Spinal cord (tissue), 10 donors: ENCODE measurements around the gene HDAC4. TPM values are rescaled to one million over a fixed set of nuclear protein-coding genes. Genes with fewer than 3 reads are reported as not detected.

Experiments used
- DNase-seq, 6 donors: peaks; one replicate each; pipeline versions ENCODE4 v3.0.0 to v3.0.0-alpha.2; 2013 to 2015; ENCODE audit warnings: low spot score in 6 of 6, low read depth in 4 of 6
- H3K27ac ChIP-seq: one replicate; pipeline ENCODE4 v1.5.1; 2013; ENCODE audit warnings: low read depth, low read length, control low read depth
- H3K27me3 ChIP-seq: one replicate; pipeline ENCODE4 v1.6.1; 2013; ENCODE audit warnings: low read length; ENCODE audit not compliant: control insufficient read depth, insufficient read depth
- H3K36me3 ChIP-seq: one replicate; pipeline ENCODE4 v1.6.1; 2013; ENCODE audit warnings: low read length; ENCODE audit not compliant: control insufficient read depth, insufficient read depth
- H3K4me1 ChIP-seq: one replicate; pipeline ENCODE4 v1.6.1; 2013; ENCODE audit warnings: low read length; ENCODE audit not compliant: control insufficient read depth, insufficient read depth
- H3K4me3 ChIP-seq: one replicate; pipeline ENCODE4 v1.5.1; 2013; ENCODE audit warnings: low read depth, low read length, control low read depth
- H3K9me3 ChIP-seq: one replicate; pipeline ENCODE4 v1.6.1; 2013; ENCODE audit warnings: low read length; ENCODE audit not compliant: control insufficient read depth, insufficient read depth
- WGBS: methylation state at CpG from one replicate; pipeline ENCODE4 v1.1.5; 2013; ENCODE audit warnings: missing lambda C conversion rate; ENCODE audit not compliant: insufficient coverage; 5-methylcytosine and 5-hydroxymethylcytosine counted together
- polyA plus RNA-seq, 2 donors: library from polyadenylated mRNA; unstranded; fragments of 120-200 nt; gene quantifications; one replicate each; pipeline ENCODE4 v1.2.1, GENCODE V29; 2013; ENCODE audit not compliant: insufficient read length in 2 of 2
- total RNA-seq, 2 donors: library from RNA; depleted of rRNA in 1 of 2; stranded (reverse); fragments of 120-200 nt in 1 of 2; fragments of >200 nt in 1 of 2; gene quantifications; one replicate each; pipeline versions ENCODE4 v1.2.3 to v1.2.4, GENCODE V29; 2013 to 2014
- donor health status: healthy.

HDAC4 gene
- total and polyA plus RNA-seq, 4 donors: 20.7 to 35.3 (median 25.4) TPM

DNA sequence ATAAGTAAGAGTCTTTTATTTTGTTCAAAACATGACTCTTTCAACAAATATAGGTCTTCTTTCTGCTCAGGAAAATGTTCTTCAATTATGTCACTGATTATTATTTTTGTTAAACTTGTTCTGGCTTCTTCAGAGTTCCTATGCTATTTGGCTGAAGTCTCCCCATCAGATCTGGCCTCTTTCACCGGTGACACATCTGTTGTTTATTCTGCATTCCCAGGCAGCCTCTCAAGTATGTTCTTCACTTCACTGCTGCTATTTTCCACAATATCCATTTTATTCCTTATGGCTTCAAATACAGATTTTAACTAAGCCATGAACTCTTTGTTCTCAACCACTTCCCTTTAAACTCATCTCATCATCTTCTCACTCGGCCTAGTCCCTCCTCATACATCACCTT, 45.7 kb downstream of the HDAC4 start:
- H3K4me1 ChIP-seq: peaks cover 15% of the 10 kb centered on the region
- H3K27ac ChIP-seq: no peak overlapping the region
- 70% methylated on average over 2 of the region's 2 CpGs for WGBS
- no peak overlapping the region for H3K4me3 ChIP-seq
- no peak for DNase-seq
- peaks cover 14% of the 10 kb centered on the region for H3K36me3 ChIP-seq
- no peaks in the 10 kb centered on the region for H3K27me3 ChIP-seq
- H3K9me3 ChIP-seq: no peaks in the 10 kb centered on the region

- DNase-seq: no peak
- peaks cover 15% of the 10 kb centered on the region for H3K36me3 ChIP-seq
- H3K27me3 ChIP-seq: no peaks in the 10 kb centered on the region
- no peak overlapping the region for H3K4me3 ChIP-seq
- no peak overlapping the region for H3K27ac ChIP-seq
- H3K9me3 ChIP-seq: no peaks in the 10 kb centered on the region
- no CpG with 5 or more reads among the region's 2 CpGs for WGBS
- peaks cover 17% of the 10 kb centered on the region for H3K4me1 ChIP-seq
Measured at GRCh38 chr2:239354791-239355136, 46.1 kb downstream of the HDAC4 start.

GRCh38 chr2:239354132-239354790, 46.6 kb downstream of the HDAC4 start:
- DNase-seq: no peak
- H3K27me3 ChIP-seq: no peaks in the 10 kb centered on the region
- no peak overlapping the region for H3K4me3 ChIP-seq
- no peaks in the 10 kb centered on the region for H3K9me3 ChIP-seq
- H3K27ac ChIP-seq: no peak overlapping the region
- 91% methylated on average over 6 of the region's 7 CpGs for WGBS
- peaks cover 20% of the 10 kb centered on the region for H3K36me3 ChIP-seq
- peaks cover 18% of the 10 kb centered on the region for H3K4me1 ChIP-seq

- Histone ChIP-seq H3K4me1 (peaks cover 21% of the 10 kb centered on the region), H3K27ac (no peak overlapping the region), H3K9me3 (no peaks in the 10 kb centered on the region), H3K36me3 (peaks cover 26% of the 10 kb centered on the region), H3K27me3 (no peaks in the 10 kb centered on the region), H3K4me3 (no peak overlapping the region)
- WGBS: 83% methylated on average over 3 of the region's 5 CpGs
- DNase-seq: no peak
Measured at GRCh38 chr2:239353692-239354091, 47.1 kb downstream of the HDAC4 start.

DNA sequence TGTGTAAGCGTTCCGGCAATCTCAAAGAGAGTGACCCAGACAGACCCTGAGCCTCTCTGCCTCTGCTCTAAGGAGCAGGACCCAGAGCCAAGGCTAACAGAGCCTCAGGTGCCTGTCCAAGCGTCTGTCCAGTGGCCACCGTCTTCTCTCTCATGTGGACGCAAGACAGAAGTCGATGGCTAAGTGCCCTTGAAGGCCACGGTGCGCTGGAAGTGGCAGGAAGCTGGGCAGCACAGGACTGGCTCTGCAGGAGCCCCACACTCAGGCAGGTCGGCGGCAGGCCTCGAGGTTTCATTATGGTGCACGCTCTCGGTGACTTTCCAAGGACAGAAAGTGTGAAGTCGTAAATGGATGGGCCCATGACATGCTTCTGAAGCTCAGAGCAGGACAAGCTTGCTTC, 49.1 kb downstream of the HDAC4 start:
- Histone ChIP-seq H3K36me3 (peaks cover 29% of the 10 kb centered on the region), H3K4me3 (no peak overlapping the region), H3K27ac (no peak overlapping the region), H3K9me3 (no peaks in the 10 kb centered on the region), H3K4me1 (peaks cover 25% of the 10 kb centered on the region), H3K27me3 (no peaks in the 10 kb centered on the region)
- no peak for DNase-seq
- WGBS: 91% methylated on average over 14 of the region's 14 CpGs

GRCh38 chr2:239349453-239350135, 51.2 kb downstream of the HDAC4 start:
- Histone ChIP-seq H3K4me3 (no peak overlapping the region), H3K27ac (peak overlapping the region; percentile 75), H3K36me3 (peaks cover 39% of the 10 kb centered on the region), H3K27me3 (no peaks in the 10 kb centered on the region), H3K9me3 (no peaks in the 10 kb centered on the region), H3K4me1 (peaks cover 32% of the 10 kb centered on the region)
- peak in 1 of 6 donors; percentile 57 for DNase-seq
- WGBS: 60% methylated on average over 12 of the region's 25 CpGs

- Histone ChIP-seq H3K4me1 (peaks cover 38% of the 10 kb centered on the region), H3K9me3 (no peaks in the 10 kb centered on the region), H3K36me3 (peaks cover 42% of the 10 kb centered on the region), H3K27ac (peak overlapping the region; percentile 75), H3K27me3 (no peaks in the 10 kb centered on the region), H3K4me3 (no peak overlapping the region)
- 61% methylated on average over 26 of the region's 29 CpGs for WGBS
- DNase-seq: peak in 2 of 6 donors; percentile 42 to 58
Measured at GRCh38 chr2:239348563-239349452, 52.0 kb downstream of the HDAC4 start.

DNA sequence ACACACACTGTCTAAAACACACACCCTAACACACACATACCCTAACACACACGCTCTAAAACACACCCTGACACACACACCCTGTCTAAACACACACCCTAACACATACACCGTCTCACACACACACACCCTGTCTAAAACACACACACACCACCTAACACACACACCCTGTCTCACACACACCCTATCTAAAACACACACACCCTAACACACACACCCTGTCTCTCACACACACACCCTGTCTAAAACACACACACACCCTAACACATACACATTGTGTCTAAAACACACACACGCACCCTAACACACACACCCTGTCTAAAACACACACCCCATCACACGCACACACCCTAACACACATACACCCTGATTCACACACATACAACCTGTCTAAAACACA, 54.1 kb downstream of the HDAC4 start:
- 93% methylated on average over 4 of the region's 4 CpGs for WGBS
- no peaks in the 10 kb centered on the region for H3K9me3 ChIP-seq
- H3K27ac ChIP-seq: no peak overlapping the region
- no peak overlapping the region for H3K4me3 ChIP-seq
- peaks cover 36% of the 10 kb centered on the region for H3K36me3 ChIP-seq
- peaks cover 47% of the 10 kb centered on the region for H3K4me1 ChIP-seq
- DNase-seq: no peak
- no peaks in the 10 kb centered on the region for H3K27me3 ChIP-seq

GRCh38 chr2:239345251-239345650, 55.6 kb downstream of the HDAC4 start:
- DNase-seq: no peak
- Histone ChIP-seq H3K27me3 (no peaks in the 10 kb centered on the region), H3K36me3 (peaks cover 40% of the 10 kb centered on the region), H3K4me1 (peaks cover 51% of the 10 kb centered on the region), H3K4me3 (no peak overlapping the region), H3K27ac (no peak overlapping the region), H3K9me3 (no peaks in the 10 kb centered on the region)
- 96% methylated on average over 8 of the region's 8 CpGs for WGBS
